IMR-90 (cell line): ENCODE data around the gene CATSPERZ. TPM values are rescaled to one million over a fixed set of nuclear protein-coding genes. Genes with fewer than 3 reads are reported as not detected.

Experiments
- ATAC-seq: fragments of 200-7000 bp; cut with Tn5 transposase; 2 replicates; pipeline ENCODE4 v1.9.1; 2020; ENCODE audit warnings: low read depth, mild to moderate bottlenecking, moderate library complexity
- BruUV-seq: library from RNA; stranded (reverse); fragments of 400-500 nt; replicated peaks from 2 replicates; lab custom pipeline; 2021; lab: Mats Ljungman, UMichigan
- CTCF ChIA-PET: fragments of 300-600 bp; formaldehyde crosslinking; extraction: SDS; loops from one replicate; lab custom pipeline; 2021; ENCODE audit warnings: antibody characterized with exemption; lab: Yijun Ruan, JAX
- POLR2A ChIA-PET: fragments of 300-600 bp; sonication (Branson Sonifier 250); formaldehyde crosslinking; loops from one replicate; lab custom pipeline; 2022; ENCODE audit warnings: antibody characterized with exemption; ENCODE audit not compliant: unreplicated experiment; lab: Charles Lee
- DNase-seq: peaks from one replicate; pipeline ENCODE4 v3.0.0; 2013
- H2AFZ ChIP-seq: replicated peaks from 2 replicates; pipeline ENCODE3; 2013; ENCODE audit warnings: low read length, mild to moderate bottlenecking; ENCODE audit not compliant: poor library complexity
- H2AK5ac ChIP-seq: 2 replicates; pipeline ENCODE4 v1.6.1; 2013; ENCODE audit warnings: low read depth, low read length, inconsistent platforms
- H2AK9ac ChIP-seq: replicated peaks from 2 replicates; pipeline ENCODE3; 2013; ENCODE audit warnings: mild to moderate bottlenecking, low read depth, low read length, moderate library complexity; ENCODE audit not compliant: poor library complexity
- H2BK120ac ChIP-seq: 2 replicates; pipeline ENCODE4 v1.6.1; 2013; ENCODE audit warnings: low read depth, low read length, inconsistent platforms
- H2BK15ac ChIP-seq: 3 replicates; pipeline ENCODE4 v1.6.1; 2013; ENCODE audit warnings: low read depth, low read length, inconsistent platforms
- H2BK20ac ChIP-seq: 2 replicates; pipeline ENCODE4 v1.6.1; 2013; ENCODE audit warnings: low read depth, mild to moderate bottlenecking, inconsistent platforms, low read length, moderate library complexity
- H2BK5ac ChIP-seq: 2 replicates; pipeline ENCODE4 v1.6.1; 2013; ENCODE audit warnings: mild to moderate bottlenecking, low read depth, low read length, inconsistent platforms; ENCODE audit not compliant: poor library complexity, severe bottlenecking
- H3K14ac ChIP-seq: replicated peaks from 2 replicates; pipeline ENCODE4 v1.6.1; 2013; ENCODE audit warnings: low read depth, low read length, inconsistent platforms
- H3K18ac ChIP-seq: 2 replicates; pipeline ENCODE4 v1.6.1; 2013; ENCODE audit warnings: low read depth, low read length, control low read depth
- H3K23ac ChIP-seq: 2 replicates; pipeline ENCODE4 v1.6.1; 2013; ENCODE audit warnings: low read depth, low read length, inconsistent platforms
- H3K27ac ChIP-seq: 2 replicates; pipeline ENCODE4 v1.5.1; 2013; ENCODE audit warnings: mild to moderate bottlenecking, control low read depth, low read length; ENCODE audit not compliant: insufficient read depth
- H3K27me3 ChIP-seq: 2 replicates; pipeline ENCODE4 v1.6.1; 2013; ENCODE audit warnings: low read length; ENCODE audit not compliant: control insufficient read depth, insufficient read depth
- H3K36me3 ChIP-seq: 2 replicates; pipeline ENCODE4 v1.6.1; 2013; ENCODE audit warnings: low read length, mixed read lengths; ENCODE audit not compliant: control insufficient read depth, insufficient read depth
- H3K4ac ChIP-seq: 2 replicates; pipeline ENCODE4 v1.6.1; 2013; ENCODE audit warnings: low read depth, low read length, inconsistent platforms
- H3K4me1 ChIP-seq: 2 replicates; pipeline ENCODE4 v1.6.1; 2013; ENCODE audit warnings: low read length, mixed read lengths; ENCODE audit not compliant: control insufficient read depth, insufficient read depth
- H3K4me2 ChIP-seq: 2 replicates; pipeline ENCODE4 v1.6.1; 2013; ENCODE audit warnings: low read depth, mild to moderate bottlenecking, control low read depth, low read length, moderate library complexity
- H3K4me3 ChIP-seq: 2 replicates; pipeline ENCODE4 v1.5.1; 2013; ENCODE audit warnings: low read depth, mild to moderate bottlenecking, control low read depth, low read length, moderate library complexity; ENCODE audit not compliant: insufficient read depth
- H3K56ac ChIP-seq: 2 replicates; pipeline ENCODE4 v1.6.1; 2013; ENCODE audit warnings: low read length, inconsistent platforms; ENCODE audit not compliant: insufficient read depth; ENCODE audit errors: extremely low read depth
- H3K79me1 ChIP-seq, 2 experiments: 2 replicates each; pipeline ENCODE4 v1.6.1; 2013; ENCODE audit warnings: low read length in 2 of 2, inconsistent platforms in 1 of 2, low read depth in 1 of 2
- H3K9ac ChIP-seq: 2 replicates; pipeline ENCODE4 v1.6.1; 2013; ENCODE audit warnings: low read depth, low read length, control low read depth
- H3K9me1 ChIP-seq: 2 replicates; pipeline ENCODE4 v1.6.1; 2013; ENCODE audit warnings: low read length, inconsistent platforms; ENCODE audit not compliant: insufficient read depth
- H3K9me3 ChIP-seq: 2 replicates; pipeline ENCODE4 v1.6.1; 2013; ENCODE audit warnings: low read length; ENCODE audit not compliant: control insufficient read depth, insufficient read depth
- H4K20me1 ChIP-seq: 2 replicates; pipeline ENCODE4 v1.6.1; 2013; ENCODE audit warnings: low read length, inconsistent platforms; ENCODE audit not compliant: insufficient read depth
- H4K5ac ChIP-seq: 2 replicates; pipeline ENCODE4 v1.6.1; 2013; ENCODE audit warnings: mild to moderate bottlenecking, low read depth, low read length, control low read depth
- H4K8ac ChIP-seq, 2 experiments: 2 replicates each; pipeline ENCODE4 v1.6.1; 2013; ENCODE audit warnings: low read depth in 2 of 2, low read length in 2 of 2, control low read depth in 1 of 2, inconsistent platforms in 1 of 2
- H4K91ac ChIP-seq: 2 replicates; pipeline ENCODE4 v1.6.1; 2013; ENCODE audit warnings: low read depth, low read length, inconsistent platforms; ENCODE audit not compliant: insufficient read depth
- CEBPB ChIP-seq: IDR thresholded peaks from 2 replicates; pipeline ENCODE4 v1.6.1; 2012; ENCODE audit warnings: low read depth, low read length, improper control_type of control experiment
- CTCF ChIP-seq: conservative IDR thresholded peaks from 2 replicates; pipeline ENCODE4 v1.5.1; 2012; ENCODE audit warnings: mild to moderate bottlenecking, low read depth, low read length, improper control_type of control experiment
- FOS ChIP-seq: fragments of 150-350 bp; IDR thresholded peaks from 2 replicates; pipeline ENCODE4 v1.6.1; 2016; ENCODE audit warnings: low read depth, low read length
- MAZ ChIP-seq: IDR thresholded peaks from 2 replicates; pipeline ENCODE4 v1.6.1; 2012; ENCODE audit warnings: low read depth, mild to moderate bottlenecking, low read length, improper control_type of control experiment, moderate library complexity, borderline replicate concordance
- MXI1 ChIP-seq: IDR thresholded peaks from 2 replicates; pipeline ENCODE4 v1.6.1; 2012; ENCODE audit warnings: low read depth, mild to moderate bottlenecking, low read length, moderate library complexity, borderline replicate concordance
- RAD21 ChIP-seq: IDR thresholded peaks from 2 replicates; pipeline ENCODE4 v1.6.1; 2012; ENCODE audit warnings: low read length, improper control_type of control experiment
- RFX5 ChIP-seq: IDR thresholded peaks from 2 replicates; pipeline ENCODE4 v1.8.0; 2012; ENCODE audit warnings: low read depth, mild to moderate bottlenecking, low read length, moderate library complexity
- WGBS, 2 experiments: methylation state at CpG; one replicate each; pipeline versions ENCODE4 v1.1.5 to v1.1.7; 2013; ENCODE audit warnings: missing lambda C conversion rate in 2 of 2; ENCODE audit not compliant: insufficient read length in 1 of 2; ENCODE audit errors: extremely low coverage in 2 of 2; 5-methylcytosine and 5-hydroxymethylcytosine counted together
- dilution Hi-C: fragments of 300-500 bp; cut with HindIII; formaldehyde crosslinking; loops from one replicate; pipeline ENCODE4 v1.14.3; 2018; ENCODE audit warnings: low sequenced_read_pairs; ENCODE audit not compliant: unreplicated experiment
- in situ Hi-C: fragments of 300-500 bp; cut with MboI; formaldehyde crosslinking; loops from 3 replicates; pipeline ENCODE4 v1.14.3; 2019; ENCODE audit warnings: low sequenced_read_pairs, inconsistent platforms, mixed read lengths
- intact Hi-C: fragments of 100-400 bp; cut with micrococcal nuclease; formaldehyde crosslinking; loops from 2 replicates; pipeline ENCODE4 v1.10.0; 2022
- polyA plus RNA-seq, 3 experiments: library from polyadenylated mRNA; depleted of rRNA; stranded (reverse); fragments of >200 nt; gene quantifications; 2 replicates each; pipeline ENCODE4 v1.2.3, GENCODE V29; 2012; ENCODE audit warnings: low replicate concordance in 1 of 3
- total RNA-seq: library from RNA; depleted of rRNA; stranded (reverse); fragments of >200 nt; gene quantifications from 2 replicates; pipeline ENCODE4 v1.2.3, GENCODE V29; 2012

The CATSPERZ gene
- total and polyA plus RNA-seq, 2 of the 4 experiments (the other 2 are of a cell fraction), result not detected

DNA sequence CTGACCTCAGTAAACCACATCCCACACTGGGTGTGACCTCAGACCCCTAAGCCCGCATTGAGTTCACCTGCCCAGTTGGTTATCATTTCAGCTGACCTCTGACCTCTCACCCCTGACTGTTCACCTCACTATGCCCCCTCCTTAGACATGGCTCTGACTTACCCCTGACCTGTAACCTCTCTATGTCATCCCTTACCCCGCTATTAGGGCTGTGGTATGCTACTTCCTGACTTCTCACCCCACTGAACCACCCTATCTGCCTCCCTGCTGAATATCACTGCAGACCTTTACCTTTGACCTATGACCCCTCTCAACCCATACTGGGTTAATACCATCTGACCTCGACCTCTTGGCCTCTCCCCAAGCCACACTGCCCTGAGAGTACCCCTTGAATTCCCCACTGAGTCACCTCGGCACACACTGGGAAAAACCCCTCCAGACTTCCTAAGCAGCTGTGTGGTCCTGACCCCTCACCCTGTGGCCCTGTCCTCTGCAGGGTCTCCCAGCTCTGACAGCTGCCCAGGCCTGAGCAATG lies 40.6 kb upstream of the CATSPERZ start:
- no peaks in the 10 kb centered on the region for H3K9me3 ChIP-seq
- no peak overlapping the region for H2BK5ac ChIP-seq
- no peak overlapping the region for H3K14ac ChIP-seq
- 0 out of 2 replicates have a peak, but pooled peaks cover 5% of the 10 kb centered on the region for H3K9me1 ChIP-seq
- TF ChIP-seq CTCF (no peak), RAD21 (no peak), MAZ (no peak), MXI1 (no peak), CEBPB (no peak), RFX5 (no peak), FOS (no peak)
- H3K27ac ChIP-seq, result no peak overlapping the region
- no peak overlapping the region for H3K4me2 ChIP-seq
- peaks cover 7 to 50% of the 10 kb centered on the region in 2 experiments; a peak in 2 of 4 replicates for H3K79me1 ChIP-seq
- H3K27me3 ChIP-seq, result no peaks in the 10 kb centered on the region
- peak overlapping the region; percentile 65 for H2AK9ac ChIP-seq
- H3K36me3 ChIP-seq, result peaks cover 67% of the 10 kb centered on the region
- H3K4me1 ChIP-seq, result peaks cover 9% of the 10 kb centered on the region
- no peak overlapping the region for H3K4ac ChIP-seq
- H3K56ac ChIP-seq, result no peak overlapping the region
- no peak overlapping the region for H2AFZ ChIP-seq
- ChIA-PET CTCF (no interaction called here), POLR2A (no interaction called here)
- H4K5ac ChIP-seq, result no peak overlapping the region
- H2AK5ac ChIP-seq, result no peak overlapping the region
- no peak overlapping the region for H2BK15ac ChIP-seq
- H3K18ac ChIP-seq, result no peak overlapping the region
- H2BK20ac ChIP-seq, result no peak overlapping the region
- H4K20me1 ChIP-seq, result no peaks in the 10 kb centered on the region
- H3K9ac ChIP-seq, result no peak overlapping the region
- dilution Hi-C loops (no loop called here), in situ Hi-C loops (no loop called here), intact Hi-C loops (no loop called here)
- 100% methylated on average over 1 of the region's 4 CpGs; no CpG with 5 or more reads in 1 of the 2 experiments for WGBS, 2 experiments
- H4K91ac ChIP-seq, result no peak overlapping the region
- DNase-seq (no peak), ATAC-seq (no peak)
- no peak overlapping the region for H3K23ac ChIP-seq
- no TSS peak for BruUV-seq
- no peak overlapping the region for H4K8ac ChIP-seq
- no peak overlapping the region for H2BK120ac ChIP-seq
- no peak overlapping the region for H3K4me3 ChIP-seq
